ENCODE data around the gene CTR9. TPM values are rescaled to one million over a fixed set of nuclear protein-coding genes. Genes with fewer than 3 reads are reported as not detected.

CTR9 gene
- total and polyA plus RNA-seq, 2 of the 13 experiments (the other 11 are each of a cell fraction or from before 2014, with no cell fraction given): 6.6 to 22.1 TPM

DNA sequence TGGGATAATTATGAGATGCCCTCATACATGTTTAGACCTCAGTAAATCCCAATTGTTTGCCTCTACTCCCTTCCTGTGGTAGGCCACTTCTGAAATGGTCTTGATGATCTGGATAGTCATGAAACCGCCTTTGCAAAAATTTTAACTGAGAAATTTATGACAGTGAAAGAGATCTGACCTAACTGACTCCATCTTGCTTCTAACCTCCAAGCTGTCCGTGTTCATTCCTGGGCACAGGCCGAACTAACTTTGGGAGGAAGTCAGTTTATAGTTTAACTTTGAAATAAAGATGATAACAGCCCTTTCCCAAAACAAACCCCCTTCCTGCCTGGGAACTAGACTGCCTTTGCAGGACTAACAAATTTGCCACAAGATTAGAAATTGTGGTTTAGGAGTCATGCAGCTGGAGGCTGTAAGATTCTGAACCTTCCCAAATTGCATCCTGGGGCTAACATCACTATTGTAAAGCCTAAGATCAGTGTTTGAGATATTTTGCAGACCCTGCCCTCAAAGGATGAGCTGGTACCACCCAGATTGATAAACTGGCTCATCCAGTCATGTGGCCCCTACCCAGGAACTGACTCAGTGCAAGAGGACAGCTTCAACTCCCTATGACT lies 19.9 kb upstream of the CTR9 start:
- ATAC-seq (no peak), FAIRE-seq (no peak), DNase-seq (ENCODE audit: low spot score) (no peak)
- Histone ChIP-seq H3K27ac (ENCODE audit: extremely low read length, insufficient read depth, low read length) (no peak overlapping the region), H3K79me2 (ENCODE audit: insufficient read depth, low read length) (no peaks in the 10 kb centered on the region), H3K4me2 (ENCODE audit: low read depth, low read length) (no peak overlapping the region), H3K27me3 (ENCODE audit: control insufficient read depth in 1 of 2, insufficient read depth in 2 of 2, low read length in 2 of 2) (peaks cover 3 to 31% of the 10 kb centered on the region in 2 experiments; a peak in 4 of 5 replicates), H4K20me1 (ENCODE audit: insufficient read depth, low read length) (no peaks in the 10 kb centered on the region), H2AFZ (ENCODE audit: low read length) (no peak overlapping the region), H3K4me1 (ENCODE audit: insufficient read depth, low read length) (peaks cover 5% of the 10 kb centered on the region; the same call in 1 of the 2 replicates), H3K36me3 (replicated peaks in 1 of 2; ENCODE audit: control insufficient read depth in 1 of 2, insufficient read depth in 2 of 2, low read length in 2 of 2) (no peaks in the 10 kb centered on the region), H3K9ac (ENCODE audit: insufficient read depth, low read depth, low read length) (no peak overlapping the region), H3K4me3 (replicated peaks in 1 of 3; ENCODE audit: insufficient read depth in 1 of 3, low read depth in 2 of 3, low read length in 3 of 3) (no peak overlapping the region), H3K9me3 (ENCODE audit: low read length) (no peaks in the 10 kb centered on the region)
- ChIA-PET POLR2A (no interaction called here), CTCF (ENCODE audit: low intra/inter-chr PET ratio, low total read pairs) (no interaction called here)
- TF ChIP-seq SNRNP70 (IDR thresholded peaks at IDR 0.05; ENCODE audit: low read depth, low read length) (no peak), YY1 (IDR thresholded peaks at IDR 0.05; ENCODE audit: insufficient read depth, insufficient replicate concordance, low read depth, low read length) (no peak), KDM4B (CRISPR knock-in tag; IDR thresholded peaks at IDR 0.05) (no peak), SNAPC2 (CRISPR knock-in tag; IDR thresholded peaks at IDR 0.05) (no peak), MED13 (CRISPR knock-in tag; IDR thresholded peaks at IDR 0.05) (no peak), ZNF484 (CRISPR knock-in tag; IDR thresholded peaks at IDR 0.05; ENCODE audit: borderline replicate concordance, low read depth) (no peak), HOXA9 (CRISPR knock-in tag; IDR thresholded peaks at IDR 0.05; ENCODE audit: borderline replicate concordance) (no peak)
- TF ChIP-seq, protein P1, sequence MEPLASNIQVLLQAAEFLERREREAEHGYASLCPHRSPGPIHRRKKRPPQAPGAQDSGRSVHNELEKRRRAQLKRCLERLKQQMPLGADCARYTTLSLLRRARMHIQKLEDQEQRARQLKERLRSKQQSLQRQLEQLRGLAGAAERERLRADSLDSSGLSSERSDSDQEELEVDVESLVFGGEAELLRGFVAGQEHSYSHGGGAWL (CRISPR knock-in tag; IDR thresholded peaks at IDR 0.05): no peak
- TF ChIP-seq, protein P2, sequence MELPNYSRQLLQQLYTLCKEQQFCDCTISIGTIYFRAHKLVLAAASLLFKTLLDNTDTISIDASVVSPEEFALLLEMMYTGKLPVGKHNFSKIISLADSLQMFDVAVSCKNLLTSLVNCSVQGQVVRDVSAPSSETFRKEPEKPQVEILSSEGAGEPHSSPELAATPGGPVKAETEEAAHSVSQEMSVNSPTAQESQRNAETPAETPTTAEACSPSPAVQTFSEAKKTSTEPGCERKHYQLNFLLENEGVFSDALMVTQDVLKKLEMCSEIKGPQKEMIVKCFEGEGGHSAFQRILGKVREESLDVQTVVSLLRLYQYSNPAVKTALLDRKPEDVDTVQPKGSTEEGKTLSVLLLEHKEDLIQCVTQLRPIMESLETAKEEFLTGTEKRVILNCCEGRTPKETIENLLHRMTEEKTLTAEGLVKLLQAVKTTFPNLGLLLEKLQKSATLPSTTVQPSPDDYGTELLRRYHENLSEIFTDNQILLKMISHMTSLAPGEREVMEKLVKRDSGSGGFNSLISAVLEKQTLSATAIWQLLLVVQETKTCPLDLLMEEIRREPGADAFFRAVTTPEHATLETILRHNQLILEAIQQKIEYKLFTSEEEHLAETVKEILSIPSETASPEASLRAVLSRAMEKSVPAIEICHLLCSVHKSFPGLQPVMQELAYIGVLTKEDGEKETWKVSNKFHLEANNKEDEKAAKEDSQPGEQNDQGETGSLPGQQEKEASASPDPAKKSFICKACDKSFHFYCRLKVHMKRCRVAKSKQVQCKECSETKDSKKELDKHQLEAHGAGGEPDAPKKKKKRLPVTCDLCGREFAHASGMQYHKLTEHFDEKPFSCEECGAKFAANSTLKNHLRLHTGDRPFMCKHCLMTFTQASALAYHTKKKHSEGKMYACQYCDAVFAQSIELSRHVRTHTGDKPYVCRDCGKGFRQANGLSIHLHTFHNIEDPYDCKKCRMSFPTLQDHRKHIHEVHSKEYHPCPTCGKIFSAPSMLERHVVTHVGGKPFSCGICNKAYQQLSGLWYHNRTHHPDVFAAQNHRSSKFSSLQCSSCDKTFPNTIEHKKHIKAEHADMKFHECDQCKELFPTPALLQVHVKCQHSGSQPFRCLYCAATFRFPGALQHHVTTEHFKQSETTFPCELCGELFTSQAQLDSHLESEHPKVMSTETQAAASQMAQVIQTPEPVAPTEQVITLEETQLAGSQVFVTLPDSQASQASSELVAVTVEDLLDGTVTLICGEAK (IDR thresholded peaks at IDR 0.05): no peak
- TF ChIP-seq, protein P2 (CRISPR knock-in tag; IDR thresholded peaks at IDR 0.05): no peak
- TF ChIP-seq, protein P3, sequence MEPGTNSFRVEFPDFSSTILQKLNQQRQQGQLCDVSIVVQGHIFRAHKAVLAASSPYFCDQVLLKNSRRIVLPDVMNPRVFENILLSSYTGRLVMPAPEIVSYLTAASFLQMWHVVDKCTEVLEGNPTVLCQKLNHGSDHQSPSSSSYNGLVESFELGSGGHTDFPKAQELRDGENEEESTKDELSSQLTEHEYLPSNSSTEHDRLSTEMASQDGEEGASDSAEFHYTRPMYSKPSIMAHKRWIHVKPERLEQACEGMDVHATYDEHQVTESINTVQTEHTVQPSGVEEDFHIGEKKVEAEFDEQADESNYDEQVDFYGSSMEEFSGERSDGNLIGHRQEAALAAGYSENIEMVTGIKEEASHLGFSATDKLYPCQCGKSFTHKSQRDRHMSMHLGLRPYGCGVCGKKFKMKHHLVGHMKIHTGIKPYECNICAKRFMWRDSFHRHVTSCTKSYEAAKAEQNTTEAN (CRISPR knock-in tag; conservative IDR thresholded peaks at IDR 0.05): no peak
- TF ChIP-seq, protein P4, sequence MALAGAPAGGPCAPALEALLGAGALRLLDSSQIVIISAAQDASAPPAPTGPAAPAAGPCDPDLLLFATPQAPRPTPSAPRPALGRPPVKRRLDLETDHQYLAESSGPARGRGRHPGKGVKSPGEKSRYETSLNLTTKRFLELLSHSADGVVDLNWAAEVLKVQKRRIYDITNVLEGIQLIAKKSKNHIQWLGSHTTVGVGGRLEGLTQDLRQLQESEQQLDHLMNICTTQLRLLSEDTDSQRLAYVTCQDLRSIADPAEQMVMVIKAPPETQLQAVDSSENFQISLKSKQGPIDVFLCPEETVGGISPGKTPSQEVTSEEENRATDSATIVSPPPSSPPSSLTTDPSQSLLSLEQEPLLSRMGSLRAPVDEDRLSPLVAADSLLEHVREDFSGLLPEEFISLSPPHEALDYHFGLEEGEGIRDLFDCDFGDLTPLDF (CRISPR knock-in tag; IDR thresholded peaks at IDR 0.05): no peak
- WGBS (ENCODE audit: low lambda C conversion rate): 24% methylated on average over 3 of the region's 3 CpGs
- in situ Hi-C loops (cut with HindIII; ENCODE audit: extremely low pct_ligation_motif_present, low pct_unique_long_range_greater_than_20kb): no loop called here
- BruUV-seq (replicated peaks): no TSS peak
- intact Hi-C loops (cut with micrococcal nuclease; ENCODE audit: unreplicated experiment): loop anchor here (10.0 kb wide), 1 partner anchor 76 kb away; no protein-coding TSS in a partner anchor

All from HepG2 (cell line).